H9 (cell line): ENCODE data around the gene LPCAT3. TPM values are rescaled to one million over a fixed set of nuclear protein-coding genes. Genes with fewer than 3 reads are reported as not detected.
"Not testable (repeated sequence)": the region's sequence is repeated elsewhere in the genome, so short reads cannot be mapped to it uniquely, and the experiment has no call there.

ENCODE experiments used
- DNase-seq: peaks from one replicate; pipeline ENCODE4 v3.0.0-alpha.2; 2017
- H2AFZ ChIP-seq: one replicate; pipeline ENCODE4 v1.6.1; 2013; ENCODE audit warnings: mild to moderate bottlenecking, low read length, control low read depth, moderate library complexity
- H2AK5ac ChIP-seq: 2 replicates; pipeline ENCODE4 v1.6.1; 2013; ENCODE audit warnings: low read length, control low read depth, mixed read lengths; ENCODE audit not compliant: insufficient read length
- H2BK120ac ChIP-seq: one replicate; pipeline ENCODE4 v1.6.1; 2013; ENCODE audit warnings: low read depth, mild to moderate bottlenecking, low read length, control low read depth, inconsistent platforms; ENCODE audit not compliant: poor library complexity, severe bottlenecking
- H2BK12ac ChIP-seq: 2 replicates; pipeline ENCODE4 v1.6.1; 2013; ENCODE audit warnings: low read length, control low read depth, mixed read lengths, low read depth; ENCODE audit not compliant: insufficient read length
- H2BK15ac ChIP-seq: 2 replicates; pipeline ENCODE4 v1.6.1; 2013; ENCODE audit warnings: low read depth, low read length, control low read depth
- H2BK20ac ChIP-seq: one replicate; pipeline ENCODE4 v1.6.1; 2013; ENCODE audit warnings: low read depth, mild to moderate bottlenecking, low read length, control low read depth, inconsistent platforms; ENCODE audit not compliant: poor library complexity, severe bottlenecking
- H2BK5ac ChIP-seq: 2 replicates; pipeline ENCODE4 v1.6.1; 2013; ENCODE audit warnings: low read length, control low read depth, mixed read lengths; ENCODE audit not compliant: insufficient read length
- H3K14ac ChIP-seq: 2 replicates; pipeline ENCODE4 v1.6.1; 2013; ENCODE audit warnings: low read length, control low read depth; ENCODE audit not compliant: insufficient read depth
- H3K18ac ChIP-seq: 2 replicates; pipeline ENCODE4 v1.6.1; 2013; ENCODE audit warnings: low read depth, mild to moderate bottlenecking, mixed read lengths, low read length, control low read depth; ENCODE audit not compliant: insufficient read length
- H3K23ac ChIP-seq: 2 replicates; pipeline ENCODE4 v1.6.1; 2013; ENCODE audit warnings: low read length, control low read depth, mixed read lengths, low read depth; ENCODE audit not compliant: insufficient read length
- H3K23me2 ChIP-seq: 2 replicates; pipeline ENCODE4 v1.6.1; 2013; ENCODE audit warnings: low read depth, mild to moderate bottlenecking, mixed read lengths, low read length, control low read depth; ENCODE audit not compliant: insufficient read length, poor library complexity, severe bottlenecking
- H3K27ac ChIP-seq: 2 replicates; pipeline ENCODE4 v1.5.1; 2013; ENCODE audit warnings: low read length, control low read depth, mixed read lengths, low read depth; ENCODE audit not compliant: insufficient read length
- H3K27me3 ChIP-seq: 2 replicates; pipeline ENCODE4 v1.6.1; 2013; ENCODE audit warnings: low read length, control low read depth, inconsistent platforms; ENCODE audit not compliant: insufficient read depth
- H3K4ac ChIP-seq: 2 replicates; pipeline ENCODE4 v1.6.1; 2013; ENCODE audit warnings: low read depth, mild to moderate bottlenecking, control low read depth, inconsistent platforms, low read length, moderate library complexity
- H3K4me1 ChIP-seq: 2 replicates; pipeline ENCODE4 v1.6.1; 2013; ENCODE audit warnings: low read length, control low read depth, inconsistent platforms; ENCODE audit not compliant: insufficient read depth
- H3K4me2 ChIP-seq: 2 replicates; pipeline ENCODE4 v1.6.1; 2013; ENCODE audit warnings: low read length, control low read depth, mixed read lengths; ENCODE audit not compliant: insufficient read length, insufficient read depth
- H3K56ac ChIP-seq: 2 replicates; pipeline ENCODE4 v1.6.1; 2013; ENCODE audit warnings: low read depth, mild to moderate bottlenecking, mixed read lengths, low read length, control low read depth; ENCODE audit not compliant: insufficient read length
- H3K79me1 ChIP-seq: 2 replicates; pipeline ENCODE4 v1.6.1; 2013; ENCODE audit warnings: low read depth, mild to moderate bottlenecking, moderate library complexity, low read length, control low read depth, inconsistent platforms; ENCODE audit not compliant: insufficient read depth, poor library complexity, severe bottlenecking
- H3K79me2 ChIP-seq: 2 replicates; pipeline ENCODE4 v1.6.1; 2013; ENCODE audit warnings: low read length, control low read depth, inconsistent platforms; ENCODE audit not compliant: insufficient read depth
- H3K9ac ChIP-seq: 2 replicates; pipeline ENCODE4 v1.6.1; 2013; ENCODE audit warnings: low read length, control low read depth, mixed read lengths; ENCODE audit not compliant: insufficient read length; ENCODE audit errors: extremely low read depth
- H3K9me3 ChIP-seq: one replicate; pipeline ENCODE4 v1.6.1; 2013; ENCODE audit warnings: low read depth, low read length, inconsistent platforms; ENCODE audit not compliant: control insufficient read depth
- H3T11ph ChIP-seq: one replicate; pipeline ENCODE4 v1.6.1; 2013; ENCODE audit warnings: mild to moderate bottlenecking, low read length, control low read depth, inconsistent platforms
- H4K20me1 ChIP-seq: one replicate; pipeline ENCODE4 v1.6.1; 2013; ENCODE audit not compliant: control insufficient read depth, insufficient read length, insufficient read depth
- H4K5ac ChIP-seq: 2 replicates; pipeline ENCODE4 v1.6.1; 2013; ENCODE audit warnings: low read depth, mild to moderate bottlenecking, mixed read lengths, low read length, control low read depth; ENCODE audit not compliant: insufficient read length
- H4K8ac ChIP-seq: replicated peaks from 2 replicates; pipeline ENCODE4 v1.6.1; 2013; ENCODE audit warnings: low read length, control low read depth, mixed read lengths, low read depth; ENCODE audit not compliant: insufficient read length
- H4K91ac ChIP-seq: 2 replicates; pipeline ENCODE4 v1.6.1; 2013; ENCODE audit warnings: low read depth, mild to moderate bottlenecking, moderate library complexity, mixed read lengths, low read length, control low read depth; ENCODE audit not compliant: insufficient read length
- H3K27ac Mint-ChIP-seq, 3 experiments: 2 replicates in 2 of 3; 3 replicates in 1 of 3; pipeline ENCODE4 v1.8.0; 2020 to 2021; ENCODE audit warnings: mixed read lengths in 3 of 3, mild to moderate bottlenecking in 1 of 3, moderate library complexity in 1 of 3
- H3K27me3 Mint-ChIP-seq: 2 replicates; pipeline ENCODE4 v1.8.0; 2021; ENCODE audit warnings: low read depth, mild to moderate bottlenecking, moderate library complexity, mixed read lengths
- H3K36me3 Mint-ChIP-seq, 3 experiments: 2 replicates in 2 of 3; 3 replicates in 1 of 3; pipeline ENCODE4 v1.8.0; 2020 to 2021; ENCODE audit warnings: low read depth in 3 of 3, mixed read lengths in 3 of 3; ENCODE audit not compliant: insufficient read depth in 1 of 3
- H3K4me1 Mint-ChIP-seq, 2 experiments: 2 replicates each; pipeline ENCODE4 v1.8.0; 2020; ENCODE audit warnings: mixed read lengths in 2 of 2
- H3K4me3 Mint-ChIP-seq, 2 experiments: 2 replicates in 1 of 2; 3 replicates in 1 of 2; pipeline ENCODE4 v1.8.0; 2020 to 2021; ENCODE audit warnings: mild to moderate bottlenecking in 2 of 2, mixed read lengths in 2 of 2, moderate library complexity in 1 of 2
- H3K9me3 Mint-ChIP-seq, 2 experiments: 2 replicates in 1 of 2; 3 replicates in 1 of 2; pipeline ENCODE4 v1.8.0; 2020; ENCODE audit warnings: mild to moderate bottlenecking in 2 of 2, mixed read lengths in 2 of 2, moderate library complexity in 1 of 2
- WGBS: extraction: QIAGEN DNeasy Blood & Tissue Kit; methylation state at CpG from one replicate; pipeline ENCODE4 v1.1.7; 2013; ENCODE audit warnings: missing lambda C conversion rate, low lambda C conversion rate, mixed read lengths; ENCODE audit not compliant: insufficient read length; ENCODE audit errors: extremely low coverage; 5-methylcytosine and 5-hydroxymethylcytosine counted together
- total RNA-seq: library from RNA; stranded (reverse); gene quantifications from 2 replicates; pipeline ENCODE4 v1.2.1, GENCODE V29; 2021

LPCAT3 gene
- total RNA-seq, 1 experiment from 2014 or later = 47.7 TPM

DNA sequence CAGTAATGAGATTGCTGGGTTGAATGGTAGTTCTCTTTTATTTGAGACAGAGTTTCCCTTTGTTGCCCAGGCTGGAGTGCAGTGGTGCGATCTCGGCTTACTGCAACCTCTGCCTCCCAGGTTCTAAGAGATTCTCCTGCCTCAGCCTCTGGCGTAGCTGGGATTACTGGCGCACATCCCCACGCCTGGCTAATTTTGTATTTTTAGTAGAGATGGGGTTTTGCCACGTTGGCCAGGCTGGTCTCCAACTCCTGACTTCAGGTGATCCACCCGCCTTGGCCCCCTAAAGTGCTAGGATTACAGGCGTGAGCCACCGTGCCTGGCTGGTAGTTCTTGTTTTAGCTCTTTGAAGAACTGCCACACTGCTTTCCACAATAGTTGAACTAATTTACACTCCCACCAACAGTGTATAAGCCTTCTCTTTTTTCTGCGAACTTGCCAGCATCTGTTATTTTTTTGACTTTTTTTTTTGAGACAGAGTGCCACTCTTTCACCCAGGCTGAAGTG, 31.2 kb upstream of the LPCAT3 start:
- not testable (repeated sequence) for DNase-seq, H3K23ac ChIP-seq, H2AK5ac ChIP-seq, H3K4ac ChIP-seq, H3K27me3 ChIP-seq, H3K4me1 ChIP-seq, H3K9ac ChIP-seq, H2AFZ ChIP-seq, H2BK120ac ChIP-seq, H3K23me2 ChIP-seq, H4K91ac ChIP-seq, H2BK12ac ChIP-seq, H3K79me2 ChIP-seq, H4K5ac ChIP-seq, H3K79me1 ChIP-seq, H3K9me3 Mint-ChIP-seq, H3K4me3 Mint-ChIP-seq, H3T11ph ChIP-seq, H4K8ac ChIP-seq, H3K4me2 ChIP-seq, H2BK5ac ChIP-seq, H2BK20ac ChIP-seq, H3K56ac ChIP-seq, H3K18ac ChIP-seq, H3K27ac ChIP-seq, H4K20me1 ChIP-seq, H3K14ac ChIP-seq, H3K27me3 Mint-ChIP-seq, H3K9me3 ChIP-seq, H3K4me1 Mint-ChIP-seq, H3K36me3 Mint-ChIP-seq, H2BK15ac ChIP-seq, H3K27ac Mint-ChIP-seq
- no CpG with 5 or more reads among the region's 10 CpGs for WGBS
